NT2/D1 (cell line): ENCODE results near the gene FSTL1.

Experiments
- DNase-seq: peaks from one replicate; pipeline ENCODE4 v3.0.0-alpha.2; 2011; ENCODE audit warnings: low read depth, low spot score
- H3K27me3 ChIP-seq: 2 replicates; pipeline ENCODE4 v1.6.0; 2011; ENCODE audit warnings: mild to moderate bottlenecking; ENCODE audit not compliant: insufficient read length, insufficient read depth
- H3K36me3 ChIP-seq: 2 replicates; pipeline ENCODE4 v1.6.1; 2011; ENCODE audit warnings: mild to moderate bottlenecking, low read length, mixed read lengths; ENCODE audit not compliant: insufficient read depth, insufficient read length
- H3K4me1 ChIP-seq: 2 replicates; pipeline ENCODE4 v1.5.1; 2011; ENCODE audit not compliant: insufficient read depth, insufficient read length
- H3K4me3 ChIP-seq: 2 replicates; pipeline ENCODE4 v1.5.1; 2011; ENCODE audit warnings: low read depth; ENCODE audit not compliant: insufficient read length
- H3K9ac ChIP-seq: 2 replicates; pipeline ENCODE4 v1.6.0; 2011; ENCODE audit warnings: low read depth; ENCODE audit not compliant: insufficient read length
- H3K9me3 ChIP-seq: 2 replicates; pipeline ENCODE4 v1.5.1; 2011; ENCODE audit warnings: mild to moderate bottlenecking, low read length; ENCODE audit not compliant: insufficient read depth
- SUZ12 ChIP-seq: IDR thresholded peaks from 2 replicates; pipeline ENCODE4 v1.6.1; 2011; ENCODE audit not compliant: insufficient read length, insufficient read depth; ENCODE audit errors: extremely low read depth
- YY1 ChIP-seq: IDR thresholded peaks from 2 replicates; pipeline ENCODE4 v1.6.1; 2011; ENCODE audit not compliant: insufficient read length, insufficient read depth
- ZNF274 ChIP-seq: IDR thresholded peaks from 2 replicates; pipeline ENCODE4 v1.6.1; 2011; ENCODE audit warnings: mild to moderate bottlenecking, low read depth, low read length

The FSTL1 gene

GRCh38 chr3:120344349-120344748, 106.4 kb downstream of the FSTL1 start:
- no peak overlapping the region for H3K4me3 ChIP-seq
- peaks cover 32% of the 10 kb centered on the region for H3K9me3 ChIP-seq
- peaks cover 5% of the 10 kb centered on the region for H3K36me3 ChIP-seq
- no peak overlapping the region for H3K9ac ChIP-seq
- DNase-seq = no peak
- no peaks in the 10 kb centered on the region for H3K4me1 ChIP-seq
- TF ChIP-seq YY1 (no peak), ZNF274 (no peak), SUZ12 (no peak)
- H3K27me3 ChIP-seq = no peaks in the 10 kb centered on the region
